Measurements from ENCODE around the gene FGF19.
"Not testable (repeated sequence)": the region's sequence is repeated elsewhere in the genome, so short reads cannot be mapped to it uniquely, and the experiment has no call there.

FGF19 gene

GRCh38 chr11:69692422-69692821 lies 11.4 kb downstream of the FGF19 start:
- Histone ChIP-seq H3K27me3 (ENCODE audit: control insufficient read depth, insufficient read depth, low read length) (no peaks in the 10 kb centered on the region), H3K9ac (ENCODE audit: low read length) (no peak overlapping the region), H3K36me3 (ENCODE audit: control insufficient read depth, low read depth, low read length) (no peaks in the 10 kb centered on the region), H3K4me1 (ENCODE audit: control insufficient read depth, low read depth, low read length) (no peaks in the 10 kb centered on the region), H3K4me3 (ENCODE audit: low read length) (no peak overlapping the region), H3K9me3 (ENCODE audit: control insufficient read depth, low read depth, low read length) (no peaks in the 10 kb centered on the region), H3K27ac (ENCODE audit: low read length) (no peak overlapping the region)

- no peak overlapping the region for H3K9ac ChIP-seq (ENCODE audit: low read length)
- H3K27ac ChIP-seq (ENCODE audit: low read length): no peak overlapping the region
- no peak overlapping the region for H3K4me3 ChIP-seq (ENCODE audit: low read length)
- H3K27me3 ChIP-seq (ENCODE audit: control insufficient read depth, insufficient read depth, low read length): no peaks in the 10 kb centered on the region
- no peaks in the 10 kb centered on the region for H3K36me3 ChIP-seq (ENCODE audit: control insufficient read depth, low read depth, low read length)
- H3K9me3 ChIP-seq (ENCODE audit: control insufficient read depth, low read depth, low read length): no peaks in the 10 kb centered on the region
- no peaks in the 10 kb centered on the region for H3K4me1 ChIP-seq (ENCODE audit: control insufficient read depth, low read depth, low read length)
Observed at GRCh38 chr11:69691463-69691862, 12.4 kb downstream of the FGF19 start.

DNA sequence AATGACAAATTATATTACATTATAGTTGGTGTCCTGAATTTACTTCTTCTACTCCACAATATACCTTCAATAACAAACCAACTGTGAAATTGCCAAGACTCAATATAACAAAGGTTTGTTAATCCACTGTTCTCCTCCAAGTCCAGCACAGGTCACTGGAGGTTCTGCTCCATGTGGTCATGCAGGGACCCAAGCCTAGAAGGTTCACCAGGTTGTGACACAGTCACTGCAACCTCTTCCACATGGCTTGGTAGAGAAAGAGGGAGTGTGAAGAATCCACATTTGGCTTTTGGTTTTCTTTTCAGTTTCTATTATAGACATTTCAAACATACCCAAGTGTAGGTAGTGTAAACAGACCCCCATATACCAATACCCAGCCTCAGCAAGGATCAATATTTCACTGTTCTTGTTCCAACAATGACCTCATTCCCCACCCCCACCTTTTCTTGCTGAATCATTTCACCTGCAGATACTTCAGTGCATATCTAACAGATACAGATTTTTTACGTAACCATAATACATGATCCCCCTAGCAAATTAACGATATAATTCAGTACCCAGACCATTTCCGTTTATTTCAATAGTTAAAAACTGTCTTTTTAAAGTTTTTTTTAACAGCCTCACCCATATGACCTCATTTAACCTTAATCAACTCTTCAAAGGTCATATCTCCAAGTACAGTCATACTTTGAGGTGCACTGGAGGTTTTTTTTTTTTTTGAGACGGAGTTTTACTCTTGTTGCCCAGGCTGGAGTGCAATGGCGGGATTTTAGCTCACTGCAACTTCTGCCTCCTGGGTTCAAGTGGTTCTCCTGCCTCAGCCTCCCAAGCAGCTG lies 14.1 kb downstream of the FGF19 start:
- H3K36me3 ChIP-seq (ENCODE audit: control insufficient read depth, low read depth, low read length): no peaks in the 10 kb centered on the region

GRCh38 chr11:69687969-69688771 lies 15.7 kb downstream of the FGF19 start:
- not testable (repeated sequence) for H3K4me3 ChIP-seq (ENCODE audit: low read length); H3K36me3 ChIP-seq (ENCODE audit: control insufficient read depth, low read depth, low read length); H3K4me1 ChIP-seq (ENCODE audit: control insufficient read depth, low read depth, low read length); H3K9me3 ChIP-seq (ENCODE audit: control insufficient read depth, low read depth, low read length); H3K27ac ChIP-seq (ENCODE audit: low read length); H3K9ac ChIP-seq (ENCODE audit: low read length)
- H3K27me3 ChIP-seq (ENCODE audit: control insufficient read depth, insufficient read depth, low read length): peaks cover 10% of the 10 kb centered on the region

More for the DNA sequence above, 14.1 kb downstream of the FGF19 start:
- Histone ChIP-seq H3K27ac (ENCODE audit: low read length) (no peak overlapping the region), H3K9me3 (ENCODE audit: control insufficient read depth, low read depth, low read length) (no peaks in the 10 kb centered on the region), H3K9ac (ENCODE audit: low read length) (no peak overlapping the region), H3K4me1 (ENCODE audit: control insufficient read depth, low read depth, low read length) (no peaks in the 10 kb centered on the region), H3K27me3 (ENCODE audit: control insufficient read depth, insufficient read depth, low read length) (peaks cover 10% of the 10 kb centered on the region), H3K4me3 (ENCODE audit: low read length) (no peak overlapping the region)

DNA sequence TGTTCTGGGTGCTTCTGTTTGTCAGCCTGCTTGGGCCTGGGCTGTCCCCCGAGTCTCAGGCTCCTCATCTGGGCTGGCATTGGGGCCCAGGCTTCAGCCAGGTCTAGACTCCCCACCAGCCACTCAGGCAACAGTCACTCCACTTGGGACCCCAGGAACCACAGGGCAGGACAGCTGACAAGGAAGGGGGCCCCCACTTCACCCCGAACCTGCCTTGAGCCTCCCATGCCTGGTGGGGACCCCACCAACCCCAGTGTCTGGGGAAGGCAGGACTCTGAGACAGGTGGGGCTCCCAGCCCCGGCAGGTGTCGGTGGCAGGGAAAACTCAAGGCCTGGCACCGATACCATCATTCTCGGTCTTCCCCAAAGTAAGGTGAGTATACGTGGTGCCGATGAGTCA lies 17.0 kb downstream of the FGF19 start:
- H3K27me3 ChIP-seq (ENCODE audit: control insufficient read depth, insufficient read depth, low read length): peaks cover 10% of the 10 kb centered on the region
- H3K9me3 ChIP-seq (ENCODE audit: control insufficient read depth, low read depth, low read length): no peaks in the 10 kb centered on the region
- no peak overlapping the region for H3K27ac ChIP-seq (ENCODE audit: low read length)
- H3K36me3 ChIP-seq (ENCODE audit: control insufficient read depth, low read depth, low read length): no peaks in the 10 kb centered on the region
- H3K9ac ChIP-seq (ENCODE audit: low read length): no peak overlapping the region
- no peaks in the 10 kb centered on the region for H3K4me1 ChIP-seq (ENCODE audit: control insufficient read depth, low read depth, low read length)
- no peak overlapping the region for H3K4me3 ChIP-seq (ENCODE audit: low read length)

DNA sequence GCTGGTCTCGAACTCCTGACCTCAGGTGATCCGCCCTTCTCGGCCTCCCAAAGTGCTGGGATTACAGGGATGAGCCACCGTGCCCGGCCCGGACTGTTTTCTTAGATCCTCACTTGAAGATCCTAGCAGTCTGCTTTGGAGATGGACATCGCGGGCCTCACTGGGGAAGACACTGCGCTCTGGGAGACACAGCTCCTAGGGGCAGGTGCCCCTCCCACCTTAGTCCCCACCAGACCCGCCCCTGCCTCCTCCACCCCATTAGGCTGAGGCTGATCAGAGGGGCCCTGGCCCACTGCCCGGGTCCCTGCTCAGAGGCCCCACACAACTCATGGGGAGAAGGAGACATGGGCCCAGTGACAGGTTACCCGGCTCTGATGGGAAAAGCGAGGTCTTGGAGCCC lies 17.4 kb downstream of the FGF19 start:
- Histone ChIP-seq H3K27me3 (ENCODE audit: control insufficient read depth, insufficient read depth, low read length) (peaks cover 10% of the 10 kb centered on the region), H3K9me3 (ENCODE audit: control insufficient read depth, low read depth, low read length) (no peaks in the 10 kb centered on the region), H3K4me1 (ENCODE audit: control insufficient read depth, low read depth, low read length) (no peaks in the 10 kb centered on the region), H3K36me3 (ENCODE audit: control insufficient read depth, low read depth, low read length) (no peaks in the 10 kb centered on the region), H3K4me3 (ENCODE audit: low read length) (no peak overlapping the region), H3K27ac (ENCODE audit: low read length) (no peak overlapping the region), H3K9ac (ENCODE audit: low read length) (no peak overlapping the region)

- Histone ChIP-seq H3K4me3 (ENCODE audit: low read length) (no peak overlapping the region), H3K4me1 (ENCODE audit: control insufficient read depth, low read depth, low read length) (no peaks in the 10 kb centered on the region), H3K27me3 (ENCODE audit: control insufficient read depth, insufficient read depth, low read length) (peaks cover 10% of the 10 kb centered on the region), H3K9me3 (ENCODE audit: control insufficient read depth, low read depth, low read length) (no peaks in the 10 kb centered on the region), H3K36me3 (ENCODE audit: control insufficient read depth, low read depth, low read length) (no peaks in the 10 kb centered on the region), H3K27ac (ENCODE audit: low read length) (no peak overlapping the region), H3K9ac (ENCODE audit: low read length) (no peak overlapping the region)
Observed at GRCh38 chr11:69685348-69685747, 18.5 kb downstream of the FGF19 start.

DNA sequence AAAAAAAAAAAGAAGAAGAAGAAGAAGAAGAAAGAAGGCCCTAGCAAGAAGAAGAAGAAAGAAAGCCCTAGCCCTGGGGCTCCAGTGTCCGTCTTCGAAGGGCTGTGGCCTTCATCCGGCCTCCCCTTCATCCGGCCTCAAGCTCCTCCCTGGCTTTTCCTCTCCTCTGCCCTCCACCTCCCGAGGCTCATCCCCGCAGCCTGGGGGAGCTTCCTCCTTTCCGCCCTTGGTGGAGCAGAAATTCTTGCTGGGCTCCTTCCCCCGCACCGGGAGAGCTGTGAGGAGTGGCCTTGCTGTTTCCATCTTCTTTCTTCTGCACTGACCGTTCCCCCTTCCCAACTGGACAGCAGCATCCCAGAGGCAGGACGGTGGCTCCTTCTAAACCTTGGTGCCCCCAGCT lies 19.2 kb downstream of the FGF19 start:
- no peak overlapping the region for H3K27ac ChIP-seq (ENCODE audit: low read length)
- H3K4me1 ChIP-seq (ENCODE audit: control insufficient read depth, low read depth, low read length): no peaks in the 10 kb centered on the region
- peaks cover 10% of the 10 kb centered on the region for H3K27me3 ChIP-seq (ENCODE audit: control insufficient read depth, insufficient read depth, low read length)
- no peaks in the 10 kb centered on the region for H3K9me3 ChIP-seq (ENCODE audit: control insufficient read depth, low read depth, low read length)
- H3K36me3 ChIP-seq (ENCODE audit: control insufficient read depth, low read depth, low read length): no peaks in the 10 kb centered on the region
- no peak overlapping the region for H3K4me3 ChIP-seq (ENCODE audit: low read length)
- no peak overlapping the region for H3K9ac ChIP-seq (ENCODE audit: low read length)

DNA sequence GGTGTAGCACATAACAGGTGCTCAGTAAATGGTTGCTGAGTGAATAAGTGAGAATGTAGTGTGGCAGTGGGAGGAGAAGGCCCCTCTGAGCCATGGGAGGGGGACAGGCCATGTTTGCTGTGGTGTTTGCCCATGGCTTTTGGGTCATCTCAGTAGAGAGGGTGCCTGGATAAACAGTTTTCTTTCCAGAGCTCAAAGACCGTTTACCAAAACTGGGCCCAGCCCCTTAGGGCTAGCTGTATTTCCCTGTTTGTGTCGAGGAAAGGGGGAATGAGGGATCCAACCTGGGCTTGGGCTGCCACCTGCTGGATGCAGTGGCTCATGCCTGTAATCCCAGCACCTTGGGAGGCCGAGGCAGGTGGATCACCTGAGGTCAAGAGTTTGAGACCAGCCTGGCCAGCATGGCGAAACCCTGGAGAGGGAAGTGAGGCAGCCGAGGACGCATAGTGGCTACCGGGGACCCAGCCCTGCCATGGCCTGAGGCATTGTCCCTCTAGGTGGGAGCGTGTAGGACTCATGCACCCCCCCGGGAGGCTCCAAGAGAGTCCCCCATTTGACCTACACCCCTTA lies 20.0 kb downstream of the FGF19 start:
- Histone ChIP-seq H3K36me3 (ENCODE audit: control insufficient read depth, low read depth, low read length) (no peaks in the 10 kb centered on the region), H3K9me3 (ENCODE audit: control insufficient read depth, low read depth, low read length) (no peaks in the 10 kb centered on the region), H3K27ac (ENCODE audit: low read length) (no peak overlapping the region), H3K4me3 (ENCODE audit: low read length) (no peak overlapping the region), H3K4me1 (ENCODE audit: control insufficient read depth, low read depth, low read length) (no peaks in the 10 kb centered on the region), H3K27me3 (ENCODE audit: control insufficient read depth, insufficient read depth, low read length) (peaks cover 10% of the 10 kb centered on the region), H3K9ac (ENCODE audit: low read length) (no peak overlapping the region)

DNA sequence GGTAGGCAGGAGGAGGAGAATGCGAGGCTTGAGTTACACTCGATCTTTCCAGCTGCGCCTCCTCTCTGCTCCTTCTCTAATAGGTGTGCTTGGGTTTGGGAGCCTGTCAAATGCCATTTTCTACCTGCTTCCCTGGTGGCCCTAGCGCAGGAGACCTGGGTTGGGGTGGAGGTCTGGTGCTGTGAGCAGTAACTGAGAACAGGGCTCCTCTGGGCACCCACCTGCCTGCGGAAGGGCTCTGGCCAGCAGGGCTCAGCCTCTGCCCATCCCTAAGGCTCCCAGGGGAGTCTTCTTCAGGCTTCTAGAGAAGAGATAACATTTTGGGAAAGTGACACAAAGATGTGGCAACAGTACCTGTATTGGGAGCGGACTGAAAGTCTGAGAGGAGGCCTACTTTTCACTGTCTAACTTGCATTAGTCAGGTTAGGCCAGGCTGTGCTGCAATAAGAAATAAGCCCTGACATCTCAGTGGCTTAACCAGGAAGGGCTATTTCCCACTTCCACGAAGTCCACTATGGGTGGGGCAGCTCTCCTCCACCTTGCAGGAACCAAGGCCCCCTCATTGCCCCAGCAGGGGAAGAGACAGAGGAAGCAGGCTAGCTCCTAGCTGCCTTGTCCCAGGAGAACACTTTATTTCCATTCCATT lies 21.0 kb downstream of the FGF19 start:
- Histone ChIP-seq H3K27me3 (ENCODE audit: control insufficient read depth, insufficient read depth, low read length) (peaks cover 10% of the 10 kb centered on the region), H3K27ac (ENCODE audit: low read length) (no peak overlapping the region), H3K36me3 (ENCODE audit: control insufficient read depth, low read depth, low read length) (no peaks in the 10 kb centered on the region), H3K4me3 (ENCODE audit: low read length) (no peak overlapping the region), H3K4me1 (ENCODE audit: control insufficient read depth, low read depth, low read length) (no peaks in the 10 kb centered on the region), H3K9ac (ENCODE audit: low read length) (no peak overlapping the region), H3K9me3 (ENCODE audit: control insufficient read depth, low read depth, low read length) (no peaks in the 10 kb centered on the region)

DNA sequence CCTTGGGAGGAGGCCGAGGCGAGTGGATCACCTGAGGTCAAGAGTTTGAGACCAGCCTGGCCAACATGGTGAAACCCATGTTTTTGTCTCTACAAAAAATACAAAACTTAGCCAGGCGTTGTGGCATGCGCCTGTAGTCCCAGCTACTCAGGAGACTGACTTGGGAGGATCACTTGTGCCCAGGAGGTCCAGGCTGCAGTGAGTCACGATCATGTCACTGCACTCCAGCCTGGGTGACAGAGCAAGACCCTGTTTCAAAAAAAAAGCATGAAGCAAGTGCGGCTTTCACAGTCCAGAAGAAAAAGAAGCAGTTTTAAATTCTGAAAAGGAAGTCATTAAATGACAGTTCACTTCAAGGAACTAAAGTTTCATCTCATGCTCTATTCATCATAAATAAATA lies 21.6 kb downstream of the FGF19 start:
- Histone ChIP-seq H3K27ac (ENCODE audit: low read length) (no peak overlapping the region), H3K4me1 (ENCODE audit: control insufficient read depth, low read depth, low read length) (no peaks in the 10 kb centered on the region), H3K9ac (ENCODE audit: low read length) (no peak overlapping the region), H3K27me3 (ENCODE audit: control insufficient read depth, insufficient read depth, low read length) (peaks cover 10% of the 10 kb centered on the region), H3K4me3 (ENCODE audit: low read length) (no peak overlapping the region), H3K9me3 (ENCODE audit: control insufficient read depth, low read depth, low read length) (no peaks in the 10 kb centered on the region), H3K36me3 (ENCODE audit: control insufficient read depth, low read depth, low read length) (no peaks in the 10 kb centered on the region)

Measured in iPS-18a (cell line).